ENCODE data around the gene PDHA2.

The PDHA2 gene

DNA sequence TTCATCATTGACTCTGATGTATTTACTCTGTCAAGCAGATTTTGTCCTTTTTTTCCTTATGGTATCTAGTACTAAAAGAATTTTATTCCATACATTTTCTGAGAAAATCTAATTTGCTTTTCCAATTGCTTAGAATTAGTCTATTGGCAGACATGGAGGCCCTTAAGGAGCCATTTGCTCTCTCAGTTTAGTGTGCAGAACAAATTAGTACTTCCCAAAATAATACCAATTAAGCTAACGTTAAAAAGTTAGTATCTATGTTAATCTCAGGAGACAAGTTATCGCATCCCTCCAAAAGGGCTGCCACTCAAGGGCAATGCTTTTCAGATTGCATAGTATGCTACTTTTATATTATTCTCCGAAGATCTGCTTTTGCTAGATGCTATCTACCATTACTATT lies 47.7 kb downstream of the PDHA2 start:
- ATAC-seq, result no peak
- H3K4me3 Mint-ChIP-seq, result no peak overlapping the region
- no peaks in the 10 kb centered on the region for H3K27me3 Mint-ChIP-seq
- no peaks in the 10 kb centered on the region for H3K4me1 Mint-ChIP-seq
- peaks cover 13 to 15% of the 10 kb centered on the region in 2 donors for H3K9me3 Mint-ChIP-seq
- DNase-seq, result no peak
- H3K27ac Mint-ChIP-seq, result no peak overlapping the region

DNA sequence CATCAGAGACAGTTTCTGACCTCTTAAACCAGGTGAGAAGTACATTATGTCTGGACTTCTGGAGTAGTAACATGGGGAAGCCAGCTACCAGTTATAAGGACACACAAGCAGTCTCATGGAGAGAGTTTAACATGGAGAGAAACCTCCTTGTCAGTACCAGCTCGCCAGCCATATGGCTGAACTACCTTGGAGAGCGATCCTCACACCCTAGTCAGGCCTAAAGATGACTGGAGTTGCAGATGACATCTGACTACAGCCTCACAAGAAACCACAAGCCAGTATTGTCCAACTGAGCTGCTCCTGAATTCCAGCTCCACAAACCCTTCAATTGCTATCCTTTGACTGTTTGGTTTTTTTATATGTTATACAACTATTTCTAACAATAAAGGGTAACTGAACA lies 49.8 kb downstream of the PDHA2 start:
- no peaks in the 10 kb centered on the region for H3K4me1 Mint-ChIP-seq
- peaks cover 9 to 10% of the 10 kb centered on the region in 2 donors for H3K9me3 Mint-ChIP-seq
- DNase-seq (no peak), ATAC-seq (no peak)
- no peak overlapping the region for H3K27ac Mint-ChIP-seq
- H3K4me3 Mint-ChIP-seq, result no peak overlapping the region
- H3K27me3 Mint-ChIP-seq, result no peaks in the 10 kb centered on the region

All from stimulated activated naive CD8-positive, alpha-beta T cell treated with anti-CD3 and anti-CD28 coated beads, Interleukin-15, amount 100 ng/mL, for 72 hours (primary cell).